NCI-H446 (cell line): ENCODE results near the gene RAP2B.
A peak's percentile ranks its signal among the peaks of the same experiment; 100 is the strongest.
"Not testable (repeated sequence)": the region's sequence is repeated elsewhere in the genome, so short reads cannot be mapped to it uniquely, and the experiment has no call there.

ENCODE experiments used
- DNase-seq, 2 experiments: peaks; one replicate each; lab custom pipeline; 2025; lab: John Stamatoyannopoulos, UW

The RAP2B gene

DNA sequence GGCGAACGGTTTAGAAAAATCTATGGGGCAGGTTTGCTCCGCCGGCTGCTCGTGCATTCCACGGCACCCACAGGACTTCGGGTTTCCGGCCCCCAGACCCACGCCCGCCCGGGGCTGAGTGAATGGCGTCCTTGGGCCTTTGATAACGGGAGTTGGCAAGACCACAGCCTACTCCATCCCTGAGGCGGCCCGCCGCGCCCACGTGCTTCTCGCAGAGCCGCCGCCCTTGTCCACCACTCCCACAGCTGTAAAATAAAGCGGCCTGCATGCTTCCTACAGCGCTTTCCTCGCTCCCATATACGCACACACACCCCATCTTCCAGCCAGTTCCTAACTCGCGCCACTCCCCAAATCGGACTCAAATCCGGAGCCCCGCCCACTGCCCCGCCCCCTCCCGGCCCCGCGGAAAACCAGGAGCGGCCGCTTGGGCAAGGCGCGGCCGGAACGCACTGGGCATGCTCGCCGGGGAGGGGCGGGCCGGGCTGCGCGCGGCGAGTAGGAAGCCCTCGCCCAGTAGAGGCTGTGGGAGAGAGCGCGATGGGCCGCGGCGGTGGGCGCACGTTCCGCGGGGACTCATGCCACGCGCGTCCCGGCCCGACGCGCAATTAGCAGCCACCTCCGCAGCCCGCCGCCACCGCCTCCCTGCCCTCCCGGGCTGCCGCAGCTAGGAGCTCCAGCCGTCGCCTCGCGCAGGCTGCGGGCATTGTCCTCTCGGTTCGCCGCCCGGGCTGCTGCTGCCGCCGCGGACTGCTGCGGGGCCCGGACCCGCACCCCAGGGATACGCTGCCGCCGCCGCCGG, at the start of gene RAP2B:
Gene RAP2B (plus strand): TSS at position 513 of the 799 bp plus-strand sequence. CDS start 468 bp downstream, outside the sequence.
- peak; percentile 61 to 95 for DNase-seq

DNA sequence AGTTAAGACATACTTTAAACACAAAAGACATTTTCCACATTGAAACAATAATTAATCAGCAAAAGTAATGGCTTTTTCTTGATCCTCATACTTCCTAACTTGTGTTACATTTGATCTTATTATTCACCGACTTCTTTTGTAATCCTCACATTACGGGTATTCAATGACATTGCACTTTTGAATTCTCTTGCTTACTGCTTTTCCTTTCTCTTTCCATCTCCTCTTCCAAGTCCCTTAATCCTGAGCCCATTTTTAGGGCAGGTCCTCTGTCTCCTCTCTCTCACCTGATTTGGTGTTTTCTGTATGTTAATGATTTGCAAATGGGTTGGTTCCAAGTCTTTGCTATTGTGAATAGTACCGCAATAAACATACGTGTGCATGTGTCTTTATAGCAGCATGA, 48.5 kb upstream of the RAP2B start:
- DNase-seq = no peak

DNA sequence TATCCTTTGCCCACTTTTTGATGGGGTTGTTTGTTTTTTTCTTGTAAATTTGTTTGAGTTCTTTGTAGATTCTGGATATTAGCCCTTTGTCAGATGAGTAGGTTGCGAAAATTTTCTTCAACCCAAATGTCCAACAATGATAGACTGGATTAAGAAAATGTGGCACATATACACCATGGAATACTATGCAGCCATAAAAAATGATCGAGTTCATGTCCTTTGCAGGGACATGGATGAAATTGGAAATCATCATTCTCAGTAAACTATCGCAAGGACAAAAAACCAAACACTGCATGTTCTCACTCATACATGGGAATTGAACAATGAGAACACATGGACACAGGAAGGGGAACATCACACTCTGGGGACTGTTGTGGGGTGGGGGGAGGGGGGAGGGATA, 47.8 kb upstream of the RAP2B start:
- not testable (repeated sequence) for DNase-seq

DNA sequence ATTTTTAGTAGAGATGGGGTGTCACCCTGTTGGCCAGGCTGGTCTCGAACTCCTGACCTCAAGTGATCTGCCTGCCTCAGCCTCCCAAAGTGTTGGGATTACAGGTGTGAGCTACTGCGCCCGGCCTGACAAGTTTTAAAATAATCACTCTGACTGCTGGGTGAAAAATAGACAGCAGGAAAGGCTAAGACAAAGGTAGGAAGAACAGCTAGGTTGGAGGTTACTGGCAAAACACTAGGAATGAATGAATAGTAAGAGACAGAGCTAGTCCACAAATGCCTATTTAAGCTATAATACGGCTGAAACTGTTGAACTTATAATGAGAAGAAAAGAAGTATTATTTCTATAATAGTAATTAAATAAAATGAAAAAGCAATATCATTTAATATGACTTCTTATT, 46.7 kb upstream of the RAP2B start:
- no peak for DNase-seq

DNA sequence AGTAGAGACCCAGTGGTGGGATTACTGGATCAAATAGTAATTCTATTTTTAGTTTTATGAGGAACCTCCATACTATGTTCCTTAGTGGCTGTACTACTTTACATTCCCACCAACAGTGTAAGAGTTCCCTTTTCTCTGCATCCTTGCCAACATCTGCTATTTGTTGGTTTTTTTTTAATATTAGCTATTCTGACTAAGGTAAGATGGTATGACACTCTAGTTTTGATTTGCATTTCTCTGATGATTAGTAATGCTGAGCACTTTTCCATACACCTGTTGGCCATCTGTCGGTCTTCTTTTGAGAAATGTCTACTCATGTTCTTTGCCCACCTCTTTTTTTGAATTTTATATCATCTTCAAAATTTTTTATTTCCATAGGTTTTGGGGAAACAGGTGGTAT, 34.2 kb upstream of the RAP2B start:
- DNase-seq = no peak

DNA sequence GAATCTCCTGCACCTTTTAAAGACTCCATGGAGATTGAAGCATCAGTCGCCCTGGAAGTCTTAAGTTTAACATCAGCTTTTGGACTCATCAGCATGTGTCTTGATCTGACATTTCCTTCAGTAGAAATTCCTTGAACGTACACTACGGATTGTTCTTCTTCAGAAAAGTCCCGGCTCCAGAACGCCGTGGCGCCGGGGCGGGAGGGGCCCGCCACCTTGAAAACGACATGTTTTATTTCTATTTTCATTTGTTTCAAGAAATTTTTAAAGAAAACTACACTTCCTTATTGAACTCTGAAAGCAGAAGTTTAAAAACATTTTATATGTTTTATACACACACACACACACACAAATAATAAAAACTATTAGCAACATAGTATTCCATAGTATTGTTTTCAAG, 32.6 kb upstream of the RAP2B start:
- DNase-seq = no peak

DNA sequence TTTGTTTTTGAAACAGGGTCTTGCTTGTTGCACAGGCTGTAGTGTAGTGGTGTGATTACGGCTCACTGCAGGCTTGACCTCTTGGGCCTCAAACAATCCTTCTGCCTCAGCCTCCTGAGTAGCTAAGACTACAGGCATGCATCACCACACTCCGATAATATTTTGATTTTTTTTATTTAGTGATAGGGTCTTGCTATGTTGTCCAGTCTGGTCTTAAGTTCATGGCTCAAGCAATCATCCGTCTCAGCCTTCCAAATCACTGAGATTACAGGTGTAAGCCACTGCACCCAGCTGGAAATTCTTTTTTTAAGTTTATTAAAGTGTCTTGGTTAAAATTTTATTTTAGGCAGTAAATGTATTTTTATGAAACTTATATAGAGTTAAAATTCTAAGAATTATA, 32.2 kb upstream of the RAP2B start:
- no peak for DNase-seq

DNA sequence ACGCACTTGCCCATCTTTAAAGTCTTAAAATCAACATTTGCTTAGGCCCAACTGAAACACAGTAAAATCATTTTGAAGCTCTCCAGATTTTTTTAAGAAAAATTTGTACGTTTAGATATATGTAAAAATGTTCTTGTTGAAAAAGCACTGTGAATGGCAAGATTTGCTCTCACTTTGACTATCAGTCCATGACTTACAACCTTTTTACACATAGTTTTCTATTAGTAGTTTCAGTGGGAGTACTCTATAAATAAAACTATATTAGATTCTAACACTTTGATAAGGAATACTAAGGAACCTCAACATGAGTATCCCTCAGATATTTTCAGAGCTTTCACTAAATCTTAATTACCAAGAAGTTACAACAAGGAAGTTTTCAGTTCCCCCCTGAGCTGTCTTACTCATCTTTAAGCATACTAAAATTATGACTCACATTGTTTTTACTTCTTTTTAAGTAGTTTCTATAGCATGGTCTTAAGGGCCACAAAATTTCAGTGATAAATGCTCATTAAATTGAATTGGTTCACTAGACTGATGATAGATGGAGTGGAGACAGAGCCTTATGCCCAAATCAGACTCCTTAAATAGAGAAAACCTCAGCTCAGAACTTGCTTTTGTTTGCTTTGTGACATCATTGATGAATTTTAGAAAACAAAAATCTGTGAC, 31.6 kb upstream of the RAP2B start:
- no peak for DNase-seq

DNA sequence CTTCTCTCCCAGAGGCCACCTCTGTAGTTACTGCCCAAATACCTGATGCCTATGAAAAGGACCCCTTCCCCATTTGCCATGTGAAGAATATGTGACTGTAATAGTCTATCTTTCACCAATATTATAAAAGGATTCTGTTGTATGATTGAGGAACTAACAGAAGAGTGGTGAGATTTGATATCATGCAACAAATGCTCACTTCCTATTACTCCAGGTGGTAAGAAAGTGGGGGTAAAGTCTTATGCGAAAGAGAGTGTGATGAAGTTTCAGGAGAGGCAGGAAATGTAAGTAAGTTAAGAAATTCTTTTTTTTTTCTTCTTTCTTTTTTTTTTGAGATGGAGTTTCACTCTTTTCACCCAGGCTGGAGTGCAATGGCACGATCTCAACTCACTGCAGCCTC, 24.4 kb upstream of the RAP2B start:
- no peak for DNase-seq

DNA sequence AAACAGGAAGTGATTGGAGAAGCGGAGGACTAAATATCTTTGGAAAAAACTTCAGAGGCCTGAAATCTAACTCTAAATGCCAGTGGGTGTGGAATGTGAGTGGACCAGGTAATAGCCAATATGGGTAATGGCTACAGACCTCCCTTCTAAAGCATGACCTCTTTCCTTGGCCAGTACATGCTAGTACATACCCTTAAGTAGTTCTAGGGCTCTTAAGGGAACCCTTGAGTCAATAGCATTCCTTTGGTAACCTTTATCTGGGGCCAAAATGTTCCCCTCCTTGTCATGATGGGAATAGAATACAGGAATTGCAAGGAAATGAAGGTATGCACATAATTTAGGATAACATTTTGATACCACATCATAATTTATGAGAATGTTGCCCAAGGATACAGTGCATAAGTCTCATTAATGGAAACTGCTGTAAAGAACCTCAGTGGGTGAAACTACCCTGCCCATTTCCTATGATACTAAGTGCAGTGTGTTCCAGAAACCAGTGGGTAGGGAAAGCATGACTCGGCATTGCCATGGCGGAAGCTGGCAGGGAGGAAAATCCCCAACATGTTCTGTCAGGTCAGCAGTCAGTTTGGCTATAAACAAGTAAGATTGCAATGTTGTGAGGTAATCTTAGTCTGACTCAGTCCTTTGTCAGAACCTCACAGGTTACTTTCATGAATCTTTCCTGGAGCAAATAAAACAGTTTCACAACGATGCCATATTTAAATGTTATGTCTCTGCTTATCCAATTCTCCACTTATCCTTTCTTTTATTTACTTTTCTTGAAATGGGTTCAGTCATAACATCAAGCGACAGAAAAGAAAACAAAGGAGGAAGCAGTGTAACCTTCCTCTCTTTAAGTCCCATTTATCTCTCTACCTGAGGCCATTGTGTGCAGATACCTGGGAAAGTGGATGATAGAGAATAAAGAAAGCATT, 23.5 kb upstream of the RAP2B start:
- no peak for DNase-seq

DNA sequence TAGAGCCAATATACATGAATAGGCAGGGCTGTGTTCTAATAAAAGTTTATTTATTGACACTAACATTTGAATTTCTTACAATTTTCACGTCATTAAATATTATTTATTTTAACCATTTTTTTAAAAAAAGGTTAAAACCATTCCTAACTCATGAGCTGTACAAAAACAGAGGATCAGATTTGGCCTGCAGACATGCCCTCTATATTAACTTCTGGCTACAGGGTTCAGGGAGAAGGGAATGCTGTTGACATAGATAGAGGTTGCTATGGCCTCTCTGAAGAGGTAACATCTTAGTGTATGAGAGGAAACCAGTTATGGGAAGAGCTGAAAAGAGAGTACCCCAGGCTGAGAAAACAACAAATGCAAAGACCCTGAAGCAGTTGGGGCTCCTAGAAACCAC, 19.1 kb upstream of the RAP2B start:
- DNase-seq = no peak

DNA sequence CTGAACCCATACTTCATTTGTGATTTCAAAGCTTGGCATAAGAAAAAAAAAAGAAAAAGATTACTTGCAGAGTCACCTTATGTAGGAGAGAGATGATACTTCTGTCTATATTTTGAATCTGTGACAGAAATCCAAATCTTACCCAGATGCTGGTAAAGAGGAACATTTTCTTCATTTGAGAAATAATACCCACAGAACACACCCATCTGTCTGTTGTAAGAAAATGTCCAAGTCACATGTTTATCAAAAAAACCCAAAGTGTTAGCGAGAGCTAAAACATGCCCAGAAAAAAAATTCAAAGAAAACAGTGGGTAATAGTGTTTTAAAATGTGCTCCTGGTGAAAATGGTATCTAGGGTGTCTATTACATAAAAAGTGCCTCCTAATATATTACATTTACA, 18.0 kb upstream of the RAP2B start:
- DNase-seq = no peak

DNA sequence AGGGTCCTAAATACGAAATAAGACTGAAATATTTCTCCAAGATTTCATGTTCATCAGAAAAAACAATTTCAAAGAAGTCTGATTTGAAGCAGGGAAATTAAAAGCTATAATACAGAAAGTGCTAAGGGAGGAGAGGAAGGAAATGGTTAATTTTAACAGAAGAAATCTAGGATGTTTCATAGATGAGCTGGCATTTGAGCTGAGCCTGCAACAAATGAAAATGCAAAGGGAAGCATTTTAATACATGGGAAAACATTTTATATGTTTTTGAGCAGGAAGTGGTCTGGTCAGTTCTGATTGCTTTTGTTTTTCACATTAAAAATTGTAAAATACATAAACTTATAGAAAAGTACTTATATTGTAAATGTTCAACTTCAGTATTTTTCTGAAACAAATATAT, 17.2 kb upstream of the RAP2B start:
- no peak for DNase-seq

DNA sequence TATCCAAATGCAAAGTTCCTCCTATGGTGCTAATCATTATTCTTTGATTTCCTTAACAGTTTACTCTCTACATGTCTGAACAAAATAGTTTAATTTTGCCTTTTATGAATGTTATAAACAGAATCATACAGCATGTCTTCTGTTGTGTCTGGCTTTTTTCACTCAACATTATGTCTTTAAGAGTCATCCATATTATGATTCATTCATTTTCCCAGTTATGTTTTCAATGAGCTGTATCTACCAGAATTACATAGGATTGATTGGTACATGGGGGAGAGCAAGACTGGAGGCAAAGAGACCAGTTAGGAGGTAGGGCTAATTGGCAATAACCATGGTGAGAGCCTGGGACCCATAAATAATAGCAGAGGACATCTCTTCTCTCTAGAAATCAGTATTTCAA, 16.6 kb upstream of the RAP2B start:
- DNase-seq = no peak

DNA sequence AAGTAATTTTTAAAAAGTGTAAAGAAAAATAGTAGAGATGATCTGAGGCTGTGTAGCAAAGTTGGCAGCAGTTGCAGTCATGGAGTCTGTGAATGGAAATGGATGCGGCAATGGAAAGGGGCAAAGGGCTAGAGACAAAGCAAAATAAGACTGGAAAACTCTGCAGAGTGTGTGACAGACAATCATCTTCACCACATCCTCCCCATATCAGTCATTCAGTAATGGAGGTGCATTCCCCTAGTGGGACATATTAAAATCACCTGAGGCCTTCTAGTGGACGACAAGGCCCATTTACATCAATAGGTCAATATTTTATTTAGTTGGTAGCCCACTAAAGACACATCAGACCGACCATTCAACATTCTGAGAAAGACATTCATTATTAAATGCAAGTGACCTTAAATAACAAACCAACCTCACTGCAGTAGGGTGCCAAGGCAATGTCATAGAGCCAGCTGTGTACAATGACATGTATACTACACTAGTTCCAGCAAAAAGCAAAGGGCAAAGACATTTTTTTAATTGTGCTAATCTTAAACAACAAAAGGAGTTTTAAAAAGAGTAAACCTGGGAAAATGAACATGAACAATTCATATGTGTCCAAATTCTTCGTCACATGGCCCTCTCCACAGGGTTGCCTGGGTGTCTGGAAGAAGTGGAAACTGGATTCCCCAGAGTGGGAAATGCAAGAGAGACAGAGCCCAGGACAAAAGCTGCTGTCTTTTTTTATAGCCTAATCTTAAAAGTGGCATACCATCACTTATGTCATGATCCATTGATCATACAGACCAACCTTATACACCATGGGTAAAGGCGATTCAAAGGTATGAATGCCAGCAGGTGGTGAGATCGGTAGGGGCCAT, 15.6 kb upstream of the RAP2B start:
- no peak for DNase-seq

DNA sequence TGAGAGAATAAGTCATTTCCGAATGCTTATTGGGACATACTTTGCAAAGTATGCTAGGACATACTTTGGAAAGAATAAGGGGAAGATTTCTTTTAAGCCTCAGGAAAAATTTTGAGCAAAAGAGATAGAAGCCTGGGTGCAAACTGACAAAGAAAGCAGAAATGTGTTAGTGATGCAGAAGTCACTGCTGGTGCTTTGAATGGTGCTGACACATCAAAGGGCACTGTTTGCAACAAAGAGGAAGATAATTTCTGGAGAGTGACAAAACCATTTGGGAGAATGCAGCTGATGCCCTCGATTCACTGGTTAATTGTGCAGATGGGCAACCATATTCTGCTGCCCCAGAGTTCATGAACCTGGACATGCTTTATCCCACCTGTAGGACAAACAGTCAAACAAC, 11.0 kb upstream of the RAP2B start:
- DNase-seq = no peak

DNA sequence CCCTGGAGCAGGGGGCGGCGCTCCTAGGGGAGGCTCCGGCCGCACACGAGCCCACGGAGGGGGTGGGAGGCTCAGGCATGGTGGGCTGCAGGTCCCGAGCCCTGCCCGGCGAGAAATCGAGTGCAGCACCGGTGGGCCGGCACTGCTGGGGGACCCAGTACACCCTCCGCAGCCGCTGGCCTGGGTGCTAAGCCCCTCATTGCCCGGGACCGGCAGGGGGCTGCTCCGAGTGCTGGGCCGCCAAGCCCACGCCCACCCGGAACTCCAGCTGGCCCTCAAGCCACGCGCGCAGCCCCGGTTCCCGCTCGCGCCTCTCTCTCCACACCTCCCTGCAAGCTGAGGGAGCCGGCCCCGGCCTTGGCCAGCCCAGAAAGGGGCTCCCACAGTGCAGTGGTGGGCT, 6.2 kb upstream of the RAP2B start:
- not testable (repeated sequence) for DNase-seq

DNA sequence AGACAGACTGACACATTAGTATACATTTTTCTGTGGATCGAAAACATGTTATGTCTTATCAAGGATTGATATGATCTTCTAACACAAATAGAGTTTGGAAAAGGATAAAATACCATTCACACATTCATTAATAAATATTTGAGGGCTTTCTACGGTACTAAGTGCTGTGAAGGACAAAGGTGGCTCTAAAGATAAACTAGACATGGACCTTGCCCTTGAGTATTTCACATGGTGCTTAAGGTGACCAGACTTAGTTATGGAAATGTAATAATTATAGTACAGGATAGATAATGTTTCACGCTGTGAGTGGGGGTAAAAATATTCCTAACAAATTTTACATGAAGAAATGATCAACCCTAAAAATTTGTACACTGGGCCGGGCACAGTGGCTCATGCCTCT, 3.8 kb upstream of the RAP2B start:
- DNase-seq = no peak

DNA sequence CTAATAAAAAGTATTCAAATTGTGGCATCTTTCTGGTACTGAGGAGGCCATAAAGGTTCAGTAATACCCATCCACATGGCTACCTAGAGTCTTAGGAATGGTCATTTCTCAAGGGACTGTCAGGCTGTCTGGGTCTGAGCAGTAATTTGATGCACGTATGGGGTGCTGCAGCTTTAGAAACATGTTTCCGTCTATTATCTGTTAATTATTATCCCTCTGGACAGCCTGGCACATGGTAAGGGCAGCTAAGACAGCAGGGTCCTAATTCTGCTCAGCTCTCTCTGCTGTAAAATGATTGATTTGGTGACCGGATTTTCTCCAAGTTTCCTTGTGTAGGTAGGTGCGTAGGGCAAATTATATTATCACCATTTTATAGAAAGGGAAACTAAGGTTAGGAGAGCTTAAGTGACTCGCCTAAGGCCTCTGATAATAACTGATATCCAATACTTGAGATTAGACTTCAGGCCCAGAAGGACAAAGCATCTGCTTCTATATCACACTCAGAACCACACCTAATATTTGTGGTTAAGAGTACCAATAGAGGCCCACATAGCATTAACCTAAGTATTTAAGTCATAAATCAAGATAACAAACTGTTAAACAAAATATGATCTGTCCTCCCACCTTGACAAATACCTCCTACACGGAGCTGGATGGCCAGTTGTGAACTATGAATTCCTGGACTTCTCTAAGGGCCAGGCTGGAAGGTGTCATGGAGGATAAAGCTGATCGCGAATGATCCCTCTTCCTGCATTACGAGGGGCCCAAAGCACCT, 2.9 kb upstream of the RAP2B start:
- no peak for DNase-seq

DNA sequence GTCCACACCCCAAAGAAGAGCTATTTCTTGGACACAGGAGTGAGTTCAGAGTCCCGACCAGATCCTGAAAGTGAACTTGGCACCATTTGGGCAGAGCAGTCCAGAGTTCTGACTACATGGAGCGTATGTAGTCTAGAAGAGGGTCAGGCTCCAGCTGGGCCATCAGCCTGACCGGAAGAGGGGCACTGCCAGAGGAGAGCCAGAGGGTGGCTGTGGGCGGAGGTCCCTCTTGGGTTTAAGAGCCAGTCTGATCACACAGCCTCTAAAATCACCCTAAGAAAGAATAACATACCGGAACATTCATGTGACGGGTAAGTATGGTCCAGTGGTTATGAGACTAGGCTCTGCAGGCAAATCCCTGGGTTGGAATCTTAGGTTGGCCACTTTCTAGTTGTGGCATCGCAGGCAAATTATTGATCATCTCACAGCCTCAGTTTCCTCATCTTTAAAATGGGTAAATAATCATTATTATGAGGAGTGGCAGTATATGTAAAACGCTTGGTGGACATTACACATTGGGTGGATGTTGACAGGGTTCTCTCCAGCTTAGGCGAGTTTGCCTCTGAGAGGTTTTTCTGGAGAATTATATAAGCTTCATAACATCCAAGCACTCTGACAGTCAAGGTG, 2.1 kb upstream of the RAP2B start:
- DNase-seq = no peak
